ENCODE results near the gene ASCL5.
"Not testable (repeated sequence)": the region's sequence is repeated elsewhere in the genome, so short reads cannot be mapped to it uniquely, and the experiment has no call there.

The ASCL5 gene, protein sequence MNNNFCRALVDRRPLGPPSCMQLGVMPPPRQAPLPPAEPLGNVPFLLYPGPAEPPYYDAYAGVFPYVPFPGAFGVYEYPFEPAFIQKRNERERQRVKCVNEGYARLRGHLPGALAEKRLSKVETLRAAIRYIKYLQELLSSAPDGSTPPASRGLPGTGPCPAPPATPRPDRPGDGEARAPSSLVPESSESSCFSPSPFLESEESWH

DNA sequence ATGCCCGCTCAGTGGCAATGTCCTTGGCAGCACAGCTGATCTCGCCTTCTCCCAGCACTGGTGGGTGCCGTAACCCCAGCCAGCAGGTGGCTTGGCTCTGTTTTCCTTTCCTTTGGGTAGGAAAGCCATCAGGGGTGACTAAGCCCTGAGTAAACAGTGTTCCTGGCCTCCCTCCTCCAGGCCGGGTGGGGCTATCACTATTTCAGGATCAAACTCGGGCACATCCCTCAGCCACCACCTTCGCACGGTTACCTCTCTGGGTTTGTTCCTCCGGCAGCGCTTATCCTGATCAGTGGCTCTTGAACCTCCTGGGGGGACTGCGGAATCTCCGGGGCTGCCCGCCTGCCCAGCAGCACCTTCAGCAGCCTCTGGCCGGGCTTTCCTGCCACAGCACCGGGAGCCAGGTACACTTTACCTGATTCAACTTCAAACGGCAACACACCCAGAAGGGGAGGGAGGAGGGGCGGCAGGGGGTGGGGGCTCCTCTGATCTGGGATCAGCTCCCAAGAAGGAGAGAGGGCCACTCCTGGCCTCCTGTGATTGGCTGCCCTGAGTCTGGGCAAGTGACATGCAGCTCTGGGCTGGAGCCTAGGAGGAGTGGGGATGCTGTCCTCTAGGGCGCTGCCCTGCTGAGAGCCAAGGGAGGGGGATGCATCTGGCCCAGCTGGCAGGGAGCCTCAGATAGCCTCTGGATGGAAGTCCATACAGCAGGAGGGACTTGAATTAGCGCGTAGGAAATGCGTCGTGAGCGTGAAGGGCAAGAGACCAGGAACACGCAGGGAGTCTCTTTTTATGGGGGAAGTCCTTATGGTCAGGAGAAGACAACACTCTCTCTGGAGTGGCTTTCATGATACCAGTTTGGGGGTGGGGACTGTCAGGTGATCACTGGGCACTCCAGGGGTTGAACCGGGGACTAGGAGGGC lies at the start of gene ASCL5:
TSS of gene ASCL5 (minus strand) at position 353 of the 923 bp plus-strand sequence. CDS start 11,812 bp downstream, outside the sequence.
- no peak for DNase-seq (ENCODE audit: low spot score)

DNA sequence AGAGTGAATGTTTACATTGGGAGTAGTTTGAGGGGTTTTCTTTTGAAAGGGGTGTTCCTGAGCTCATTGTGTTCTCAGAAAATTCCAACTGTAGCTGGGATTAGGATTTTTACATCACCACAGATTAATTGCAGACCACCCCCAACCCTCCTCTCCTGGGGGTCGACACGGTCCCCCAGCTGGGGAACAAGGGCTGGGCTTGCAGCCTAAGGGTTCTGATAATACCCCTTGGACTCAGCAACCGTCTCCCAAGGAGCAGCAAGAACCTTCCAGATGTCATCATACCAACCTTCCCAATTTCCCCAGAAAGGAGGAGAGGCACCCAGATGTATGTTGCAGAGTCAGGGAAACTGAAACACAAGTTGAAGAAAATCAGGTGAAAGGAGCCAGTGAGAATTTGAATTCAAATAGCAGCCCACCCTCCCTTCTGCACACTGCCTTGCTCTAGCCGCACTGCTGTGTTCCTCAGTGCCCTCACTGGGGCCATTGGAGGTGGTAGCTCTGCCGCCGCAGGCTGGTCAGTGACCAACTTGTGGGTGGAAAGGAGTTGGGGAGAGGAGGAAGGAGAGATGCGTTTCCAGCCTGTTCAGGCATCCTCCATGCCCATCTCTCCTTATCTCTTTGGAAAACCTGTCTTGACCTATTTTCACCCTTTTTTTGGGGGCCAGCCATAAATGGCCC lies 49.0 kb upstream of the ASCL5 start:
- DNase-seq (ENCODE audit: low spot score), result no peak

DNA sequence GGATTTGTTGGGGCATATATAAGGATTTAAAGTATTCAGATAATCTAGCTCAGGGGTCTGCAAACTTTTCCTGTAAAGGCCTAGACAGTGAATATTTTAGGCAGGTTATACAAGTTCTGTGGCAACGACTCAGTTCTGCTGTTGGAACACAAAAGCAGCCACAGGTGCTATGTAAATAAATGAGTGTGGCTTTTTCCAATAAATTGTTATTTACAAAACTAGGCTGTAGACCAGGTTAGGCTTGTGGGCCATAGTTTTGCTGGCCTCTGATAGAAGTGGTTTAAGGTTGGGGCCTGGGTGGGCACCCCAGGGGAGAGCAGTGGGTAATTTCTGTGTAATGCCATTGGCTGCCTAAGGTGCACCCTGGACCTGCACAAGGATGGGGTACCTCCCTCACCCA lies 46.8 kb upstream of the ASCL5 start:
- DNase-seq (ENCODE audit: low spot score), result no peak

DNA sequence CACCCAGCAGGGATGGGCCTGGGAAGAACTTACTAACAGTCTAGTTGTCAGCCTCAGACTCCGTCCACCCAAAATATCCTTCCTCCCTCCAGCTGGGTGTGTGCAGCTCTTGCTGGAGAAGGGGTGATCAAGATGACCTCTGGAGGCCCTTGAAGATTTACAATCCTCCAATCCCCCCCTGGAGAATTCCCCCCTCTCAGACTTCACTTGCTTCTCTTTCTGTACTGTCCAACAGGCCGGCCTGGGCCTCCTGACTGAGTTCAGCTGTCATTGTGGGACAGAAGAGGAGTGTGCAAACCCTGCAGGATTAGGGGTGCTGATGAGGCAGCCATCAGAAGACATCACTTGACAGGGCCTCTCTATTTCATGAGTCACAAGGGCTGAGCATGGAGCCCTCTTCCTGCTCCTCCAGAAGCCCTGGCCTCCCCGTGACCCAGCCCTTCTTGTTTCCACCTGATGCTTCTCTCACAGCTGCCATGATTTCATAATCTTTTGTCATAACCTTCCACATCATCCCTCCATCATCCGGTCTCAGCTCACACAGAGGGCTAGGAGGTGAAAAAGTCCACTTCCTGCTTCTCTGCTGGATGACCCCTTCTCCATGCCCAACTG lies 46.1 kb upstream of the ASCL5 start:
- DNase-seq (ENCODE audit: low spot score), result no peak

DNA sequence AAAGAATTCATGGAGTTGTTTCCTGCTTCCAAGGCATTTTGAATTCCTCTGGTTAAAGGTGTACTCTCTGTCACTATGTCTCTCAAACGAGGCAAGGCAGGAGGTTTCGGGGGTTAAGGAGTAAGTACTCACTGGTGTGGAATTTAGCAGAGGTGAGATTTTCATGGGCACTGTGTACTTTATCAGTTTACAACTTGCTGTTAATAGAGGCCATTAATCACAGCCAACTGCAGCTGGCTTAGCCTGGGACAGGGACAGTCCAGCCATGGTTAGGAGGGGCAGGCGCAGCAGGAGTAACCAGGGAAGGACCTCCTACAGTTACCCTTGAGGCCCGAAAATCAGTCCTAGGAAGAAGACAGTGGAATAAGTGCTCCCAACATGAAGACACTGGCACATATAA lies 45.3 kb upstream of the ASCL5 start:
- DNase-seq (ENCODE audit: low spot score), result no peak

DNA sequence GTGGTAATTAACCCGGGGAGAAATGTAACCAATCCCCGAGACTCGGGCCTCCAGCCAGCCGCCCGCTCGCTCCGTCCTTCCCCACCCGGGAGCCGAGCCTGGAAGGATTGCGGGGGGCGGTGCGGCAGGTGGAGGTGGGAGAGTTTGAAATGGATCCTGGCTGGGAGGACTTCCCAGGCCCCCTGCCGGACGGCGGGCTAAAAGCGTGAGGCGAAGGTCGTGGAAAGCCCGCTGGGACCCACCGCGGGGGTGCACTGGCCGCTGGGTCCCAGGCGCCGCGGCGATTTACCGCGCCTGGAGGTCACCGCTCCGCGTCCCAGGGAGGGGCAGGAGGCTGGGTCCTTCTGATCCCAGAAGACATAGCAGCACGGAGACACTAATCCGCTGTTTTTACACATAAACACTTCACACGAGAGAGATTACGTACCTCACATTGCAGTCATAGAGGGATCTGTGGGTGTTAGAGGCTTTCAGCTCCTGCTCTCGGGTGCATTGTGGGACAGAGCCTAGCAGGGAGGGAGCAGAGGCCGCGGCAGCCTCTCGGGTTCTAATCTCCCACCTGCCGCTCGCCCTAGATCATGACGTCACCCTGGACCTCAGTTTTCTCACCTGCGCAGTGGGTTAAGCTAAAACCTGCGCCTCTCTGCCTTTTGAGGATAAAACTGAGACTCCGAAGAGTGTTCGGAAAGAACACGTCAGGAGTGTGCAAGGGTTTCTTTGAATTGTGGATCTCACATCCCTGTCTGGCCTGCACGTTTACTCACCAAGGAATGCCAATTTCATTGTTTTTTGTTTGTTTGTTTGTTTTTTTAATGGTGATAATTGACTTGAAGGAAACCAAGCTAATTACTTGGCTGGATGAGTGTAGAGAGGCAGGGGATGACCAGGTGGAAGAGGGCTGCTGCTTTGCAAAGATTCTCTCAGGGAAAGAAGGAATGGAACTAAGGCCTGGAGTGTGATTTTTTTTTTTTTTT lies 44.4 kb upstream of the ASCL5 start:
- peak; percentile 92 for DNase-seq (ENCODE audit: low spot score)

DNA sequence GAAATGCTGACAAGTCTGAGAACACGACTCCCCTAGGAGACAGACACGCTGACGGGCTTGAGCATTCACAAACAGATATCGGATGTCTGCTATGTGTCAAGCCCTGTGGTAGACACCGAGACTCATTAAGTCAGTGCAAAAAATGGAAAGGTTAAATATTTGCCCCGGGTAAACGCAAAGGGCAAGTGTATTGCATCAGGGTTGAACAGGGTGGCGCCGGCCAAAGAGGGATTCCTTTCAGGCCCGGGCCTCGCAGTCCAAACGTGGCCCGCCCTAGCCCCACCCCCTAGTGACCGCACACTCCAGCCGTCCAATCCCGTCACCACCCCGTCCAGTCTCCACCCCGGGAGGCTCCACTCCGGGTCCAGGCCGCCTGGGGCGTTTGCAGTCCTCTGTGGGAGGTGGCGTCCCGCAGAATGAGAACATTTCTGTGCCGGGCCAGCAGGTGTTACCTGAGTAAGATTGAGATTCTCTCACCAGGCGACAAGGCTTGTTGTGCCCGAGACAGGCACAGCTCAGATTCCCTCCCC lies 43.6 kb upstream of the ASCL5 start:
- peak; percentile 98 for DNase-seq (ENCODE audit: low spot score)

DNA sequence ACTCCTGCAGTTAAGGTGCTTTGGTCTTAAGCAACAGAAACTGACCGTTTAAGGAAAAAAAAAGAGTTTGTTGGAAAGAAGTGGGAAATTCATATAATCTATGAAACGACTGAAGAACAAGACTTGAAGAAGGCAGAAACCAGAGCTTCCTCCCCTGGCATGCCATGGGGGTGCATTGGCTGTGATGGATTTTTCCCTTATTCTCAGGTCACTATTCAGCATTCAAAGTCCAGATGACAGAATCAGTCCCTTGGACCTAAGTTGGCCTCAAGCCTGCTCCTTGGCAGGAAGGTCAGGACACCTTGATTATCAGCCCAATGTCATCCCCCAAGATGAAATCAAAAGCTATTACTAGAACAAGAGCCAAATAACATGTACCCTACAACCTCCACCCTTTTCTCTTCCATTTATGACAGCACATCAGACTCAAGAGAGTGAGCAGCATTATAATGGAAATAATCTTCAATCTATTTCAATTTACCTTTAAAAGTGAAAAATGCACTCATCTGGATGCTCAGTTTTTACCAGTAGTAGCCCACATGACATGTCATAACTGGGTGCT lies 43.1 kb upstream of the ASCL5 start:
- no peak for DNase-seq (ENCODE audit: low spot score)

DNA sequence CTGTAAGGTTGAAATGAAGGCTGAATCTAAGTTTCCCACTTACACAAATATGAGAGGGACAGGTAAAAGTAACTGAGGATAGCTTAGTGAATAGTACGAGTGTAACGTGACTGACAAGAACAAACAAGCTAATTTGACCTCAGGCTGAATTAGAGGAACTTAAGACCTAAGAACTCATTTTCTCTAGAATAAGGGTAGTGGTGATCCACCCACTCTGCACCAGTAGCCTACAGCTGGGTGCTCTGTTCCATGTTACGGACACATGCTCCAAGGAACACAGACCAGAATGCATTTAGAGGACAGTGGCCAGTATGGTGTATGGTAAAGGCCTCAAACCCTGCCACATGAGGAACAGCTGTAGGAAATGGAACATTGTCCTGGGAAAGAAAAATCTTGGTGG lies 42.2 kb upstream of the ASCL5 start:
- DNase-seq (ENCODE audit: low spot score), result no peak

DNA sequence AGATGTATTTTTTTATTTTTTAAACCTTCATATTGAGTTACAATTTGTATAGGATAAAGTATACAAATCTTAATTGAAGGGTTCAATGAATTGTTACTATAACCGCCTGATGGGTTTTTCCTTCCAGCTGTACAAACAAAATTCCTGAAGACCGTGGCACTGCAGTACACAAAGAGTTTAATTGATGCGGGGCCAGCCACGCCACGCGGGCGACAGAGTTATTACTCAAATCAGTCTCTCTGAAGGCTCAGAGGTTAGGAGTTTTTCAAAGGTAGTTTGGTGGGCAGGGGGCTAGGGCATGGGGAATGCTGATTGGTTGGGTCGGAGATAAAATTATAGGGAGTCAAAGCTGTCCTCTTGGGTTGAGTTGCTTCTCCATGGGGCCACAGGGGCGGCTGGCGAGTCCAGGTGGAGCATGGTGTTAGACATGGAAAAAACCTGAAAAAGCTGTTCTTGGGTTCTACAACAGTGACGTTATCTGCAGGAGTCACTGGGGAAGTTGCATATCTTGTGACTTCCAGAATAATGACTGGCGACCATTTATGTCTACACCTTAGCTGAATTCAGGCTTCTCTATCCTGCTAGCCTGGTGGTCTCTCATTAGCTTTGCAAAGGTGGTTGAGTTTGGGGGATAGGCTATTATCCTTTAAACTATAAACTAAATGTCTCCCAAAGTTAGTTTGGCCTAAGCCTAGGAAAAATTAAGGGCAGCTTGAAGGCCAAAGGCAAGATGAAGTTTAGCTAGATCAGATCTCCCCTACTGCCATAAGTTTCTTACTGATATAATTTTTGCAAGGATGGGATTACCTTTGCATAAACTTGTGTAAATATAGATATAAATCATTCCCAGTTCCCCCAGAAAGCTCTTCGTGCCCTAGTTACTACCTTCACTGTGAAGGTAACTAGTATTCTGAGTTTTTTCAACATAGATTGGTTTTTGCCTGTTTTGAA lies 40.3 kb upstream of the ASCL5 start:
- no peak for DNase-seq (ENCODE audit: low spot score)

DNA sequence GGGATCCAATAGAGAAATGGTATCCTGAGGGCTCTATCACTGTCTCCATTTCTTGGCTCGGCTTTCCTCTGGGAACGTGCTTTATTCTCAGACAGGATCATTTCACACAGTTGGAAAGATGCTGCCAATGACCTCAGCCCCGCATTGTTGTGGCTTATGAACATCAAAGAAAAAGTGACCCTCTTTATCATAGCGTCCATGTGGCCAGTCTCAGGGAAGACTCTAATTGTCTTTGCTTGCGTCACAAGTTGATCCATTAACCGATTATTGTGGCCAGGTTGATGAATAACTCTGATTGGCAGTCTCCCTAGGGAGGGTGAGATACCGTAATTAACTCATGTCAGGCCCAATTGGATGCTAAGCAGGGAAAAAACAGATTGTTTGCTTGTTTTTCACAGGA lies 37.7 kb upstream of the ASCL5 start:
- no peak for DNase-seq (ENCODE audit: low spot score)

DNA sequence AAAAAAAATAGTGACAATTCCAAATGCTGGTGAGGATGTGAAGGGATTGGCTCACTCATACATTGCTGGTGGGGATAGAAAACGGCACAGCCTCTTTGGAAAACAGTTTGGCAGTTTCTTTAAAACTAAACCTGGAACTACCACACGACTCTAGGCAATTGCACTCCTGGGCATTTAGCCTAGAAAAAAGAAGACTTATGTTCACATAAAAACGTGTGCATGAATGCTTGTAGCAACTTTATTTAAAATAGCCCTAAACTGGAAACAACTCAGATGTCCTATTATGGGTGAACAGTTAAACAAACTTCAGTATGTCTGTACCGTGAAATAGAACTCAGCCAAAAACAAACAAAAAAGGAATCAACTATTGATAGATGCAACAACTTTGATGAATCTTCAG lies 36.7 kb upstream of the ASCL5 start:
- no peak for DNase-seq (ENCODE audit: low spot score)

DNA sequence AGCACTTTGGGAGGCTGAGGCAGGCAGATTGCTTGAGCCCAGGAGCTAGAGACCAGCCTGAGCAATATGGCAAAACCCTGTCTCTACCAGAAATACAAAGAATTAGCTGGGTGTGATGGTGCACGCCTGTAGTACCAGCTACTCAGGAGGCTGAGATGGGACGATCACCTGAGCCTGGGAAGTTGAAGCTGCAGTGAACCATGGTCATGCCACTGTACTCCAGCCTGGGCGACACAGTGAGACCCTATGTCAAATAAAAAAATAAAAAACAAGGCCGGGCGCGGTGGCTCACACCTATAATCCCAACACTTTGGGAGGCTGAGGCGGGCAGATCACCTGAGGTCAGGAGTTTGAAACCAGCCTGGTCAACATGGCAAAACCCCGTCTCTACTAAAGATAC lies 36.1 kb upstream of the ASCL5 start:
- DNase-seq (ENCODE audit: low spot score), result not testable (repeated sequence)

DNA sequence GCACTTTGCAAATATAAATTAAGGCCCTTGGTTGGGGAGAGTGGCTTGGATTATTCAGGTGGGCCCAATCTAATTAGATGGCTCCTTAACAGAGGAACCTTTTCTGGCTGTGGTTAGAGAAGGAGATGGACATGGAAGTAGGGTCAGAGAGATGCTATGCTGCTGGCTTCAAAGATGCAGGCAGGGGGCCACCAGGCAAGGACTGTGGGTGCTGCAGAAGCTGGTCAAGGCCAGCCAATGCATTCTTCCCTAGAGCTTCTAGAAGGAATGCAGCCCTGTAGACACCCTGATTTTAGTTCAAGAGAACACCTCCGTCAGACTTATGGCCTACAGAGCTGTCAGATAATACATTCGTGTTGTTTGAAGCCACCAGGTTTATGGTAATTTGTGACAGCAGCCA lies 31.0 kb upstream of the ASCL5 start:
- no peak for DNase-seq (ENCODE audit: low spot score)

DNA sequence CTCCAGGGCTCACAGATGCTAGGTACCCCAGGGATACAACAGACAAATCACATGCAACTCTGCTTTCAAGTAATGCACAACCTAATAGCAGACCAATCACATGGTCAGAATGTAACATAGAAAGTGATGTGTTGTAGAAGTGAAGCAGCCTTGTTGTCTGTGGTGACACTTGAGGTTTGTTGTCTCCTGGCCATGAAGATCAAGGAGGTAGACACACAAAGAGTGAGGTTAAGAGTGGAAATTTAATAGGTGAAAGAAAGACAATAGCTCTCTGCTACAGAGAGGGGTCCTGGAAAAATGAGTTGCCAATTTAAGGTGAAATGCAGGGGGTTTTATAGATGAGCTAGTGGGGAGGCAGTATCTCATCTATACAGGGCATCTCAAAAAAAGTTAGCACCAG lies 29.8 kb upstream of the ASCL5 start:
- no peak for DNase-seq (ENCODE audit: low spot score)

DNA sequence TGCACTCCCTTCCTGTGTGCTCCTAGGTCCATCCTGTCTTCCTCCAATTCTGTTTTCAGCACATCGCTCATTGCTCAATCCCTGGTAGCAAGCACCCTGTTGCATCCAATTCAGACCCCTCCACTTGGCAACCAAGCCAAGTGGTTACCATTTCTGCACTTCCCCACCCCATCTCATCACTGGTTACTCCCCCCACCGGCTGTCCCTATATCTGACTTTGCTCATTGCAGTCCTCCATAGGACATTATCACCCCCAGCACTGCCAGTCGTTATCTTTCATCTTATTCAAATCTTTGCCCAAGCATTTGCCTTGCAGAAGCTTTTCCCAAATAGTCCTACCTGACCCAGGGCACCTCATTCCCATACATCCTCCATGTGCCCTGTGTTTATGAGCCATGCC lies 29.4 kb upstream of the ASCL5 start:
- DNase-seq (ENCODE audit: low spot score), result no peak

DNA sequence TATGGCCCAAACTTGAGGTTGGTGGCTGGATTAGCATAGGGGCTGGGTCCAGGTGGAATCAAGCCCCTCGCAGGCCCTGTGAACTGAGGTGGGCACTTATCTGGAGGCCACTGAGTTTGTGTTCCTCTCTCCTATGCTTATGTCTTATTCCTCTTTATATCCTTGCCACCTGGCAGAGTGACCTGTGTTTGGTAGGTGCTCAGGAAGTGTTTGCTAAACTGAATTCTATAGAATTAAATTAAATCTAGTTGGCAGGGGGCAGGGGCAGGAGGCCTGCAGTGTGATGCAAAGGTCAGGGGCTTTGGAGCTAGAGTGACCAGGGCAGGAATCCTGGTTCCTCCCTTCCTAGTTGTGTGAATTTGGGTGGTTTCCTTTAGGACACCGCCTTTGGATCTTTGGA lies 28.4 kb upstream of the ASCL5 start:
- DNase-seq (ENCODE audit: low spot score), result no peak

DNA sequence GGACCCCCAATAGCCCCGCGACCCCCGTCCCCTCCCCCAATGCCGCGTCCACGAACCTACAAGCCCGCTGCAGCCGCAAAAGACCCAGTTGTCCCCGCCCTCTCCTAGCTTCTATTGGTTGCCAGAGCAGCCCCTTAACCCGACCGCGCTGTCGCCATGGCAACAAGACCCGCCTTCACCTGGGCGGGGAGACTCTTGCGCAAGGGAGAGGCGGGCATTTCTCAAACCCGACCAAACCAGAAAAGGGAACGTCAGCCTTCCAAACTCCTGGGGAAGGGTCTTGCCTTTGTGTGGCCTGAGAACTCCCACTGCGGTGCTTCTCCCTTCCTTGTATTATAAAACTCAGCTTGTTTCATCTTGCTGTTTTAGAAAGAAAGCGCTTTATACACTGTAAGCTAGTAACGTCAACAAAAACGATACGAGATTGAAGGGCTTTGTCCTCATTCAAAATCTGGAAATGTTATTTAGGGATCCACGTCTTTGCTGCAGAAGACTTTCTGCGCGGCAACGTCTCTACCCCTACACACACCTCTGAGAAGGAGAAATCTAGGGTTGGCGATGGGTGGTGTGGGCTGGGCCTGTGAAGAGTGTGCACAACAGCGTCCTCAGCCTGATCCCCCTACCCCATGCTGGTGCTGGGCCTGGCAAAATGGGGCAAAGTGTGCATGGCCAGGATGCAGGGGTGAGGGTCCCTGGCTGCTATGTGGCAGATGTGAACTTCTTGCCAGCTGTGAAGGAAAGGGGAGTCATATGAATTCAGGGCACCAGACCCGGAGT lies 27.6 kb upstream of the ASCL5 start, which contains the start of gene TMEM9:
TSS of gene TMEM9 (minus strand) at position 86 of the 777 bp plus-strand sequence. CDS start 551 bp downstream, outside the sequence.
- DNase-seq (ENCODE audit: low spot score), result peak; percentile 99
